GM23248 (cell line): Measurements from ENCODE around the gene ATP1B3. TPM values are rescaled to one million over a fixed set of nuclear protein-coding genes. Genes with fewer than 3 reads are reported as not detected.

ENCODE experiments used
- DNase-seq: peaks from one replicate; pipeline ENCODE4 v3.0.0-alpha.2; 2015
- H2AFZ ChIP-seq: fragments of 200-600 bp; sonication (generic); 2 replicates; pipeline ENCODE4 v1.6.1; 2016; ENCODE audit warnings: antibody characterized with exemption
- H3F3A ChIP-seq: fragments of 200-600 bp; sonication (generic); 2 replicates; pipeline ENCODE4 v1.6.1; 2016; ENCODE audit warnings: mild to moderate bottlenecking, antibody characterized with exemption, mixed run types; ENCODE audit not compliant: insufficient read depth
- H3K27ac ChIP-seq: fragments of 200-600 bp; sonication (generic); 2 replicates; pipeline ENCODE4 v1.5.1; 2016; ENCODE audit warnings: mild to moderate bottlenecking
- H3K27me3 ChIP-seq: fragments of 200-600 bp; sonication (generic); replicated peaks from 2 replicates; pipeline ENCODE4 v1.6.1; 2016; ENCODE audit warnings: mild to moderate bottlenecking; ENCODE audit not compliant: insufficient read depth
- H3K36me3 ChIP-seq: fragments of 200-600 bp; sonication (generic); 2 replicates; pipeline ENCODE4 v1.6.1; 2016; ENCODE audit warnings: low read depth, mild to moderate bottlenecking
- H3K4me1 ChIP-seq: fragments of 200-600 bp; sonication (generic); 2 replicates; pipeline ENCODE4 v1.6.1; 2016; ENCODE audit warnings: mild to moderate bottlenecking; ENCODE audit not compliant: insufficient read depth
- H3K4me2 ChIP-seq: fragments of 200-600 bp; sonication (generic); one replicate; pipeline ENCODE4 v1.6.1; 2016; ENCODE audit warnings: mild to moderate bottlenecking; ENCODE audit not compliant: unreplicated experiment
- H3K4me3 ChIP-seq: fragments of 200-600 bp; sonication (generic); 2 replicates; pipeline ENCODE4 v1.5.1; 2016; ENCODE audit warnings: mild to moderate bottlenecking
- H3K79me2 ChIP-seq: fragments of 200-600 bp; sonication (generic); 2 replicates; pipeline ENCODE4 v1.6.1; 2016; ENCODE audit warnings: mild to moderate bottlenecking; ENCODE audit not compliant: insufficient read depth
- H3K9ac ChIP-seq: fragments of 200-600 bp; sonication (generic); 2 replicates; pipeline ENCODE4 v1.6.1; 2016; ENCODE audit warnings: mild to moderate bottlenecking
- H3K9me2 ChIP-seq: fragments of 200-600 bp; sonication (generic); 2 replicates; pipeline ENCODE4 v1.6.1; 2016; ENCODE audit warnings: mixed run types, mild to moderate bottlenecking, moderate library complexity; ENCODE audit not compliant: insufficient read depth
- H3K9me3 ChIP-seq: fragments of 200-600 bp; sonication (generic); one replicate; pipeline ENCODE4 v1.6.1; 2017; ENCODE audit warnings: low read depth
- H4K20me1 ChIP-seq: fragments of 200-600 bp; sonication (generic); 2 replicates; pipeline ENCODE4 v1.6.0; 2016; ENCODE audit not compliant: insufficient read depth
- EZH2 ChIP-seq: fragments of 200-600 bp; sonication (generic); IDR thresholded peaks from 2 replicates; pipeline ENCODE4 v1.6.1; 2018; ENCODE audit warnings: antibody characterized with exemption, mild to moderate bottlenecking; ENCODE audit not compliant: insufficient read depth, poor library complexity, severe bottlenecking
- EZH2phosphoT487 ChIP-seq: fragments of 200-600 bp; sonication (generic); IDR thresholded peaks from 2 replicates; pipeline ENCODE4 v1.6.1; 2018; ENCODE audit warnings: antibody characterized with exemption, moderate library complexity, mild to moderate bottlenecking, low read depth; ENCODE audit not compliant: insufficient read depth
- WGBS, 2 experiments: methylation state at CpG; one replicate each; pipeline ENCODE4 v1.1.6; 2015 to 2017; ENCODE audit warnings: low lambda C conversion rate in 2 of 2, low coverage in 1 of 2; ENCODE audit errors: missing lambda C conversion rate in 2 of 2; 5-methylcytosine and 5-hydroxymethylcytosine counted together
- in situ Hi-C: fragments of 300-500 bp; cut with MboI; formaldehyde crosslinking; loops from 2 replicates; pipeline ENCODE4 v1.15.0; 2020
- polyA plus RNA-seq: library from polyadenylated mRNA; unstranded; fragments of >200 nt; fragmentation: Nextera tagmentation; extraction: Ambion mirVana; gene quantifications from 2 replicates; pipeline ENCODE4 v1.2.1, GENCODE V29; 2016
- total RNA-seq: library from RNA; depleted of rRNA; stranded (reverse); fragments of >200 nt; shearing (Covaris generic); gene quantifications from 2 replicates; pipeline ENCODE4 v1.2.3, GENCODE V29; 2014

Gene ATP1B3
- total and polyA plus RNA-seq, 2 experiments from 2014 or later, result 73.6 to 245 TPM

DNA sequence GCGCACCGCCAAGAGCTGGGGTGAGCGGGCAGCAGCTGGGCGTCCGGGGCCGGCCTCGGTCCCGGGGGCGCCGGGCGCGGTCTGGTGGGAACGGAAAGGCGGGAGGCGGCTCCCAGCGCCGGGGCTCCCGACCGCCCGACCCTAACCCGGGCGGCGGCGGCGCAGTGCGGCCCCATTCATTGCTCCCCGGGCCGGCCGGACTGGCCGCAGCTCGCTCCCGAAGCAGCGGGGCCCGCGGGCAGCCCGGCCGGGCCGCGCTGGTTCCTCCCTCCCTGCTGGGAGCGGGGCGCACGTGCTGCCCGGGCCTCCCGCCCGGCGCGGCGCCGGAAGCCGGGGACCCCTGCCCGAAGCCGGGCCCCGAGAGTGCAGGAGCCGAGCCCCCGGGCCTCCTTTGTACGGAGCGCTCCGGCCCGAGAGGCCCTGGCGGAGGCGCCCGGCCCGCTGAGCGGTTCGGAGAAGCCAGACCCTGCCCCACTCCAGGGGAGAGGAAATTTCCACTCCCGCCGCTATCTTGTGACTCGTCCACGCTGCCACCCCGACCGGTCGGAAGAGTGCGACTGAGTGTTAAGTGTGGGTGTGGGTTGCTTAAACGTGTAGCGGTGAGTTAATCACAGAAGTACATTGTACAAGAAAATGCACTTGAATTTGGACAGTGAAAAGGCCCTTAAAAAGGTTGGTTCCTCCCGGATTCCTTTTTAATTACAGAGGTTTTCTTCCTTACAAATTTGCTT, 613 bp downstream of the ATP1B3 start:
- no peaks in the 10 kb centered on the region for H3K36me3 ChIP-seq
- no peaks in the 10 kb centered on the region for H4K20me1 ChIP-seq
- H2AFZ ChIP-seq, result peak overlapping the region; percentile 67
- in situ Hi-C loops, result no loop called here
- H3K79me2 ChIP-seq, result peaks cover 49% of the 10 kb centered on the region
- H3F3A ChIP-seq, result peaks cover 12% of the 10 kb centered on the region; the same call in 1 of the 2 replicates
- H3K9me3 ChIP-seq, result no peaks in the 10 kb centered on the region
- WGBS, 2 experiments, result 0 to 1% methylated on average over 24 to 54 of the region's 76 CpGs
- peaks cover 19% of the 10 kb centered on the region for H3K4me1 ChIP-seq
- H3K9me2 ChIP-seq, result no peaks in the 10 kb centered on the region
- TF ChIP-seq EZH2phosphoT487, result no peak
- H3K27ac ChIP-seq, result peak overlapping the region; percentile 97
- peak overlapping the region; percentile 93 for H3K9ac ChIP-seq
- DNase-seq, result peak; percentile 77
- peak overlapping the region; percentile 85 for H3K4me3 ChIP-seq
- peak overlapping the region; percentile 87 for H3K4me2 ChIP-seq
- H3K27me3 ChIP-seq, result no peaks in the 10 kb centered on the region

GRCh38 chr3:141877911-141878310, 1.5 kb downstream of the ATP1B3 start:
- in situ Hi-C loops, result no loop called here
- Histone ChIP-seq H3K4me1 (peaks cover 19% of the 10 kb centered on the region), H3K9me2 (no peaks in the 10 kb centered on the region), H2AFZ (peak overlapping the region; percentile 67; the same call in 1 of the 2 replicates), H3K9ac (peak overlapping the region; percentile 93), H3K27me3 (no peaks in the 10 kb centered on the region), H3K27ac (peak overlapping the region; percentile 97), H3K9me3 (no peaks in the 10 kb centered on the region), H3K79me2 (peaks cover 57% of the 10 kb centered on the region), H3F3A (peaks cover 12% of the 10 kb centered on the region; the same call in 1 of the 2 replicates), H3K4me2 (peak overlapping the region; percentile 87), H3K4me3 (peak overlapping the region; percentile 85), H4K20me1 (no peaks in the 10 kb centered on the region), H3K36me3 (no peaks in the 10 kb centered on the region)
- TF ChIP-seq EZH2 (no peak), EZH2phosphoT487 (no peak)
- 17 to 26% methylated on average over 3 of the region's 3 CpGs for WGBS, 2 experiments
- peak; percentile 70 for DNase-seq

DNA sequence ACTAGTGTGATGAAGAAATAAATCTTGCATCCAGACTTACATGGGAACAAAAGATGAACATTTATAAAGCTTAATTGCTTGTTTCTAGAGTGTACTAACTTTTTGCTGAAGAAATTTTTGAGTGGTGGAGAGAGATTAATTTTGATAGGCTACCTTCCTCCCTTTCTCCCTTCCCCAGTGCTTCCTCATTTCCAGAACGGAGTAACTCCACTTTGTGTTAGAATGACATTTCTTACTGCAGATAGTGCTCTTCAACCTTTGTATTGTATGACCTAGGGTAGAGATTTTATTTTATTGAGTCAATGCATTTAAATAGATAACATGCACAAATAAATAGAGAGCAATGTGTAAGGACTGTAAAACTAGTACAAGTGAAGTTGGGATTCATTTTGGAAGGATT, 1.9 kb downstream of the ATP1B3 start:
- H3K9ac ChIP-seq, result peak overlapping the region; percentile 93
- peak overlapping the region; percentile 85 for H3K4me3 ChIP-seq
- whole genome bisulfite sequencing, 2 experiments, result 36 to 39% methylated on average over 1 of the region's 1 CpG
- no peaks in the 10 kb centered on the region for H3K27me3 ChIP-seq
- peak overlapping the region; percentile 97 for H3K27ac ChIP-seq
- no peak for DNase-seq
- TF ChIP-seq EZH2phosphoT487, result no peak
- no peak for TF ChIP-seq EZH2
- peaks cover 19% of the 10 kb centered on the region for H3K4me1 ChIP-seq
- H3K36me3 ChIP-seq, result no peaks in the 10 kb centered on the region
- H3K9me2 ChIP-seq, result no peaks in the 10 kb centered on the region
- in situ Hi-C loops, result no loop called here
- H3K79me2 ChIP-seq, result peaks cover 61% of the 10 kb centered on the region
- H2AFZ ChIP-seq, result no peak overlapping the region
- peak overlapping the region; percentile 87 for H3K4me2 ChIP-seq
- H4K20me1 ChIP-seq, result no peaks in the 10 kb centered on the region
- H3F3A ChIP-seq, result peaks cover 12% of the 10 kb centered on the region; the same call in 1 of the 2 replicates
- no peaks in the 10 kb centered on the region for H3K9me3 ChIP-seq

GRCh38 chr3:141878817-141879216, 2.4 kb downstream of the ATP1B3 start:
- TF ChIP-seq EZH2phosphoT487, result no peak
- no peak for TF ChIP-seq EZH2
- Histone ChIP-seq H3K9me2 (no peaks in the 10 kb centered on the region), H3K4me3 (peak overlapping the region; percentile 85), H3F3A (peaks cover 12% of the 10 kb centered on the region; the same call in 1 of the 2 replicates), H3K9ac (peak overlapping the region; percentile 93; the same call in 1 of the 2 replicates), H4K20me1 (no peaks in the 10 kb centered on the region), H3K9me3 (no peaks in the 10 kb centered on the region), H3K27ac (no peak overlapping the region), H3K4me2 (peak overlapping the region; percentile 87), H3K79me2 (peaks cover 66% of the 10 kb centered on the region), H3K36me3 (no peaks in the 10 kb centered on the region), H2AFZ (no peak overlapping the region), H3K27me3 (no peaks in the 10 kb centered on the region), H3K4me1 (peaks cover 19% of the 10 kb centered on the region)
- in situ Hi-C loops, result no loop called here
- peak; percentile 53 for DNase-seq
- WGBS, 2 experiments, result 80 to 83% methylated on average over 2 of the region's 2 CpGs
